Kidney (tissue), 14 donors: ENCODE results near the gene LIMS2. TPM values are rescaled to one million over a fixed set of nuclear protein-coding genes. Genes with fewer than 3 reads are reported as not detected.

Experiments used
- DNase-seq, 5 donors: peaks; one replicate each; pipeline ENCODE4 v3.0.0-alpha.2; 2013 to 2020
- FAIRE-seq: peaks from 2 replicates; lab custom pipeline; 2012; peaks lifted over from hg19 to GRCh38; lab: Jason Lieb, UNC
- H3K27ac ChIP-seq, 2 donors: one replicate each; pipeline ENCODE4 v1.7.0; 2013; ENCODE audit warnings: low read depth in 2 of 2, low read length in 2 of 2, inconsistent platforms in 1 of 2
- H3K27me3 ChIP-seq: one replicate; pipeline ENCODE4 v1.7.1; 2013; ENCODE audit warnings: low read length, inconsistent platforms; ENCODE audit not compliant: control insufficient read depth, insufficient read depth
- H3K36me3 ChIP-seq, 3 donors: one replicate each; pipeline versions ENCODE4 v1.7.0 to v1.7.1; 2013; ENCODE audit warnings: low read length in 3 of 3, control low read depth in 1 of 3, inconsistent platforms in 1 of 3; ENCODE audit not compliant: insufficient read depth in 3 of 3, control insufficient read depth in 2 of 3
- H3K4me1 ChIP-seq, 3 donors: one replicate each; pipeline versions ENCODE4 v1.7.0 to v1.7.1; 2013; ENCODE audit warnings: low read length in 3 of 3, inconsistent platforms in 1 of 3, low read depth in 1 of 3; ENCODE audit not compliant: control insufficient read depth in 2 of 3, insufficient read depth in 2 of 3
- H3K4me3 ChIP-seq, 3 donors: one replicate each; pipeline versions ENCODE4 v1.7.0 to v1.8.1; 2013; ENCODE audit warnings: low read length in 3 of 3, control low read depth in 1 of 3, inconsistent platforms in 1 of 3
- H3K9ac ChIP-seq, 3 donors: one replicate each; pipeline versions ENCODE4 v1.7.0 to v1.7.1; 2013; ENCODE audit warnings: low read length in 3 of 3, control low read depth in 1 of 3, inconsistent platforms in 1 of 3
- H3K9me3 ChIP-seq, 3 donors: one replicate each; pipeline versions ENCODE4 v1.7.0 to v1.7.1; 2013; ENCODE audit warnings: low read length in 3 of 3, control low read depth in 1 of 3, inconsistent platforms in 1 of 3; ENCODE audit not compliant: control insufficient read depth in 2 of 3, insufficient read depth in 1 of 3
- intact Hi-C: fragments of 100-400 bp; cut with DNase I; formaldehyde crosslinking; loops from one replicate; pipeline ENCODE4 v1.11.1; 2022
- polyA plus RNA-seq: library from polyadenylated mRNA; stranded (reverse); fragments of 350-450 nt; fragmentation: Illumina TruSeq; extraction: RNeasy Lipid Tissue Mini Kit (QIAGEN cat#74804); gene quantifications from one replicate; pipeline ENCODE4 v1.2.3, GENCODE V29; 2014; ENCODE audit warnings: low read depth, low replicate concordance; ENCODE audit not compliant: insufficient read depth
- total RNA-seq: library from RNA; stranded (reverse); fragmentation: NEBNext Ultra II Directional; extraction: Animal tissue kit (Norgen Biotek cat#: 25700); gene quantifications from one replicate; pipeline ENCODE4 v1.2.1, GENCODE V29; 2021
- TF ChIP-seq, protein P1 (sequence below): IDR thresholded peaks from 3 replicates; pipeline ENCODE4 v1.5.1; 2012; ENCODE audit warnings: mild to moderate bottlenecking, moderate library complexity, borderline replicate concordance; ENCODE audit not compliant: insufficient read depth; ENCODE audit errors: extremely low read depth
- donor health status: control.
- donor health status: control.
- donor health status: control.
- donor health status: control.
- donor health status: control.
- donor health status: DM: yes; HTN: yes; CAD: no.
- donor health status: Normal renal cell carcinoma (clear cell type).

The LIMS2 gene
- total and polyA plus RNA-seq, 2 donors from 2014 or later, result 101 to 107 TPM

GRCh38 chr2:127721311-127721977, 46.1 kb upstream of the LIMS2 start:
- Histone ChIP-seq H3K27ac (no peak overlapping the region), H3K4me1 (no peaks in the 10 kb centered on the region), H3K36me3 (peaks cover 0 to 31% (median 11%) of the 10 kb centered on the region in 3 donors), H3K9ac (no peak overlapping the region), H3K27me3 (no peaks in the 10 kb centered on the region), H3K4me3 (no peak overlapping the region), H3K9me3 (no peaks in the 10 kb centered on the region)
- TF ChIP-seq, protein P1, sequence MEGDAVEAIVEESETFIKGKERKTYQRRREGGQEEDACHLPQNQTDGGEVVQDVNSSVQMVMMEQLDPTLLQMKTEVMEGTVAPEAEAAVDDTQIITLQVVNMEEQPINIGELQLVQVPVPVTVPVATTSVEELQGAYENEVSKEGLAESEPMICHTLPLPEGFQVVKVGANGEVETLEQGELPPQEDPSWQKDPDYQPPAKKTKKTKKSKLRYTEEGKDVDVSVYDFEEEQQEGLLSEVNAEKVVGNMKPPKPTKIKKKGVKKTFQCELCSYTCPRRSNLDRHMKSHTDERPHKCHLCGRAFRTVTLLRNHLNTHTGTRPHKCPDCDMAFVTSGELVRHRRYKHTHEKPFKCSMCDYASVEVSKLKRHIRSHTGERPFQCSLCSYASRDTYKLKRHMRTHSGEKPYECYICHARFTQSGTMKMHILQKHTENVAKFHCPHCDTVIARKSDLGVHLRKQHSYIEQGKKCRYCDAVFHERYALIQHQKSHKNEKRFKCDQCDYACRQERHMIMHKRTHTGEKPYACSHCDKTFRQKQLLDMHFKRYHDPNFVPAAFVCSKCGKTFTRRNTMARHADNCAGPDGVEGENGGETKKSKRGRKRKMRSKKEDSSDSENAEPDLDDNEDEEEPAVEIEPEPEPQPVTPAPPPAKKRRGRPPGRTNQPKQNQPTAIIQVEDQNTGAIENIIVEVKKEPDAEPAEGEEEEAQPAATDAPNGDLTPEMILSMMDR, result no peak
- no peak for DNase-seq
- intact Hi-C loops, result no loop called here
- FAIRE-seq, result no peak

DNA sequence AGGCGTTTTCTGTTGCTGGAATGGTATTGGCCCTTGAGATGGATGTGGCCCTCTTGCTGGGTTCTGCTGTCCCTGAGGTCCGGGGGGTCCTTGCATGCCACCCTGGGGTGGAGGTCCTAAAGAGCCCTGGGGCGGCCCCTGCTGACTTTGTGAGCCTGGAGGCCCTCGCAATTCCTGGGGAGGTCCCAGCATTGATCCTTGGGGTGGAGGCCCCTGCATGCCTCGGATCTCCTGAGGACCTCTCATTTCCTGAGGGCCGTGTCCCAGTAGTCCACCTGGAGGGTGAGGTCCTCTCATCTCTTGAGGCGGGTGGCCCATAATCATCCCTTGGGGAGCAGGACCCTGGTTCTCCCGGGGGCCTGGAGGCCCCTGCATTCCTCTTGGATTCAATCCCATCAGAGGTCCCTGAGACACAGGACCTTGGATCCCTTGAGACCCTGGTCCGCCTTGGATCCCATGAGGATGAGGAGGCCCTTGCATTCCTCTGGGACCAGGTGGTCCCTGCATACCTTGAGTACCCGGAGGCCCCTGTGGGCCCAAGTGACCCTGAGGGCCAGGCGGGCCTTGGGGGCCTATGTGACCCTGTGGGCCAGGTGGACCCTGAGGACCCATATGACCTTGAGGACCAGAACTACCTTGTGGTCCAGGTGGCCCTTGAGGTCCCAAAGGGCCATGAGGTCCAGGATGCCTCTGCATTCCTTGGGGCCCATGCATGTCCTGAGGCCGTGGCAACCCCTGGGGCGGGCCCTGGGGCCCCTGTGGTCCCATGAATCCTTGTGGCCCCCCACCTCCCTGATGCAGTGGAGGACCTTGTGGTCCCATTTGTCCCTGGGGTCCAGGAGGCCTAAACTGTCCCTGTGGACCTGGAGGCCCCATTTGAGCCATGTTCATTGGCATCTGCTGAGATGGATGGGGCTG, 44.2 kb upstream of the LIMS2 start:
- no peak for FAIRE-seq
- Histone ChIP-seq H3K9ac (no peak overlapping the region), H3K9me3 (no peaks in the 10 kb centered on the region), H3K27me3 (no peaks in the 10 kb centered on the region), H3K36me3 (peaks cover 0 to 31% (median 12%) of the 10 kb centered on the region in 3 donors), H3K27ac (no peak overlapping the region), H3K4me3 (no peak overlapping the region), H3K4me1 (no peaks in the 10 kb centered on the region)
- peak in 1 of 5 donors; percentile 66 for DNase-seq
- intact Hi-C loops, result no loop called here
- TF ChIP-seq, protein P1, result no peak

DNA sequence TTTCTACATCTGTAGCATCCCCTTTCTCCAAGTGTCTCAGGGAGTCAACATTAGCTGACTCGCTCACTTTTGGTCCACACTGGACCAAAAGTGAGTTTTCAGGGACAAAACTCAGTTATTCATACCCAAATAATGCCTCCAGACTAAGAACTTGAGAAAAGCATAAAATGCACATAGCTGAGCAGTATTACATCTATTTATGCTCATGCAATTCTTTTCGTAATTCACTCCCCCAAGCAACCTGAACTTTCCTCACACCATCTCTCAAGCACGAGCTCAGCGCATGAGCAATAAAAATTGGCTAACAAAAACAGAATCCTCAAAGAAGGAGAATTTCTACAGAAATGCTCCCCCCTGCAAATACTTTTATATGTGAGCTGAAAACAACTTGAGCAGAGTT, 42.9 kb upstream of the LIMS2 start:
- no peak for FAIRE-seq
- DNase-seq, result no peak
- no peak overlapping the region for H3K9ac ChIP-seq
- intact Hi-C loops, result no loop called here
- H3K36me3 ChIP-seq, result peaks cover 0 to 31% (median 12%) of the 10 kb centered on the region in 3 donors
- H3K9me3 ChIP-seq, result no peaks in the 10 kb centered on the region
- H3K4me1 ChIP-seq, result no peaks in the 10 kb centered on the region
- H3K27me3 ChIP-seq, result no peaks in the 10 kb centered on the region
- H3K4me3 ChIP-seq, result no peak overlapping the region
- TF ChIP-seq, protein P1, result no peak
- H3K27ac ChIP-seq, result no peak overlapping the region
